NB4 (cell line): Measurements from ENCODE around the gene SRRT.

Source experiments
- DNase-seq: peaks from one replicate; pipeline ENCODE4 v3.0.0; 2010; ENCODE audit warnings: low read depth
- H3K4me3 ChIP-seq: one replicate; pipeline ENCODE4 v1.5.1; 2011; ENCODE audit warnings: mild to moderate bottlenecking, low read depth, low read length, moderate library complexity
- MYC ChIP-seq: IDR thresholded peaks from 2 replicates; pipeline ENCODE4 v1.6.1; 2011; ENCODE audit warnings: low read depth, low read length
- POLR2A ChIP-seq: IDR thresholded peaks from 2 replicates; pipeline ENCODE4 v1.6.1; 2011; ENCODE audit warnings: mild to moderate bottlenecking; ENCODE audit not compliant: insufficient read length; ENCODE audit errors: extremely low read depth
- TF ChIP-seq, protein P1 (sequence below): IDR thresholded peaks from 2 replicates; pipeline ENCODE4 v1.6.1; 2011; ENCODE audit warnings: low read depth, low read length
- TF ChIP-seq, protein P2 (sequence below): IDR thresholded peaks from one replicate; pipeline ENCODE4 v1.5.1; 2012; ENCODE audit warnings: low read depth, low read length

The SRRT gene

DNA sequence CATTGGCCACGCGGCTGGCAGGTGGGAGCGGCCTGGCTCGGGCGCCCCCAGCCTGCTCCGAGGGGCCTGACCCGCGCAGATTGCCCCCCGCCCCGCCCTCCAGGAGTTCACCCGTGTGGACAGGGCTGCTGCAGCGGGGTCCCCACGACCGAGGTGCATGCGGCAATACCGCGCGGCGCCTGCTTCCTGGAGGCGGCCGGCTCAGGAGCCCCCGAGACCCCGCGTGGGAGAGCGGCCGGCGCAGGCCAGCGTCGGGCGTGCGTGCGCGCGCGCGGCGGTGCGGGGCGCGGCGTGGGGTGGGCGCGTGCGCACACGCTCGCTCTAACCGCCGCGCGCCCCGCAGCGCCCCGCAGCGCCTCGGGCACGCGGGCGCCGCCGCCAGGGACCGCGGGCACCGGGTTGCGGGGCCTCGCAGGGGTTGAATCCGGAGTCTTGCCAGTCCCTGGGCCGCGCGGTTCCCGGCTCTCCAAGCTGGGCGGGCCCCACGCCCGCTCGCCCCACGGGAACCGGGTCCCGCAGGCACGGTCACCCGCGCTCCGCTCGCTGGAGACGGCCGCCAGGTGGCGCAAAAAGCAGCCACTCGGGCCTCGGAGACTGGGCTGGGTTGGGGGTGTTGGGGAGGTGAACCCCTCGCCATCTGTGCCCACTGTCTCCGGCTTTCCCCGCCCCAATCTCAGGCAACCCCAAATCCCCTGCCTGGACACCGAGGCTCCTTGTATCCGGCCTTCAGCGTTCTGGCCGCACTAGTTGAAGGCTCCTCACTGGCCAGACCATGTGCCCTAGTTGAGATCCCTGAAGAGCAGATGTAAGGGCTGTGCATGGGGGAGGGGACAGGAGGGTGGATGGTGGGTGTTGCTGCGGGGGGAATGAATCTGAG lies 22.1 kb downstream of the SRRT start:
- H3K4me3 ChIP-seq, result no peak overlapping the region
- TF ChIP-seq, protein P1, sequence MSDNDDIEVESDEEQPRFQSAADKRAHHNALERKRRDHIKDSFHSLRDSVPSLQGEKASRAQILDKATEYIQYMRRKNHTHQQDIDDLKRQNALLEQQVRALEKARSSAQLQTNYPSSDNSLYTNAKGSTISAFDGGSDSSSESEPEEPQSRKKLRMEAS, result peak; percentile 43; the same call in 1 of the 2 replicates
- TF ChIP-seq, protein P2, sequence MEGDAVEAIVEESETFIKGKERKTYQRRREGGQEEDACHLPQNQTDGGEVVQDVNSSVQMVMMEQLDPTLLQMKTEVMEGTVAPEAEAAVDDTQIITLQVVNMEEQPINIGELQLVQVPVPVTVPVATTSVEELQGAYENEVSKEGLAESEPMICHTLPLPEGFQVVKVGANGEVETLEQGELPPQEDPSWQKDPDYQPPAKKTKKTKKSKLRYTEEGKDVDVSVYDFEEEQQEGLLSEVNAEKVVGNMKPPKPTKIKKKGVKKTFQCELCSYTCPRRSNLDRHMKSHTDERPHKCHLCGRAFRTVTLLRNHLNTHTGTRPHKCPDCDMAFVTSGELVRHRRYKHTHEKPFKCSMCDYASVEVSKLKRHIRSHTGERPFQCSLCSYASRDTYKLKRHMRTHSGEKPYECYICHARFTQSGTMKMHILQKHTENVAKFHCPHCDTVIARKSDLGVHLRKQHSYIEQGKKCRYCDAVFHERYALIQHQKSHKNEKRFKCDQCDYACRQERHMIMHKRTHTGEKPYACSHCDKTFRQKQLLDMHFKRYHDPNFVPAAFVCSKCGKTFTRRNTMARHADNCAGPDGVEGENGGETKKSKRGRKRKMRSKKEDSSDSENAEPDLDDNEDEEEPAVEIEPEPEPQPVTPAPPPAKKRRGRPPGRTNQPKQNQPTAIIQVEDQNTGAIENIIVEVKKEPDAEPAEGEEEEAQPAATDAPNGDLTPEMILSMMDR, result peak; percentile 83
- TF ChIP-seq MYC, result no peak
- no peak for TF ChIP-seq POLR2A
- DNase-seq, result peak; percentile 48

DNA sequence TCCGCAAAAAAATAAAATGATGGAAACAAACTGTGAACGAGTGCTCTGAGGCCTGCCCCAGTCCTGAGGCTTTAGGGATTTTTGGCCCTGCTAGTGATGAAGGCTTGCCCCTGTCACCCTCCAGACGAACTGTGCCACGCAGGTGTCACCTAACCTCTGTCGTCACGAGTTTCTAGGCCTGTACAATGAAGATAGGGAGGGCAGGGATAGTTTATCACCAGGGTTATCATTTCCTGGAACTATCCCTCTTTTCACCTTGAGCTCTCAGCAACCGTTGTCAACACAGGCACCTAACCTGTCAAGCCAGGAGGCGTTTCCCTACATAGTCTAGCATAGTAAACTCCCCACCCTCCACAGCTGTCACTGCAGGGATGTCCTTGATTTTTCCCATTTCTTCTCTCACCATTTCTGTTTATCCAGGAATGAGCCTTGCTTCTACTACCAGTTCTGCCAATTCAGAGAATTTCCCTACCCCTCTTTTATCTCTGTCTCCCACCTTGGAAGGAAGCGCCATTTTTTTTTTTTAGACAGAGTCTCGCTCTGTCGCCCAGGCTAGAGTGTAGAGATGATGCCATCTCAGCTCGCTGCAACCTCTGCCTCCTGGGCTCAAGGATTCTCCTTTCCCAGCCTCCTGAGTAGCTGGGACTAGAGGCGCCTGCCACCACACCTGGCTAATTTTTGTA lies 23.0 kb downstream of the SRRT start:
- no peak for DNase-seq
- TF ChIP-seq, protein P2, result no peak
- no peak for TF ChIP-seq MYC
- TF ChIP-seq, protein P1, result no peak
- TF ChIP-seq POLR2A, result no peak
- no peak overlapping the region for H3K4me3 ChIP-seq

- DNase-seq, result no peak
- H3K4me3 ChIP-seq, result no peak overlapping the region
- TF ChIP-seq, protein P1, result no peak
- TF ChIP-seq POLR2A, result no peak
Measured at GRCh38 chr7:100899432-100899831, 24.5 kb downstream of the SRRT start.

- TF ChIP-seq POLR2A, result no peak
- TF ChIP-seq, protein P2, result no peak
- TF ChIP-seq, protein P1, result no peak
- TF ChIP-seq MYC, result no peak
- H3K4me3 ChIP-seq, result no peak overlapping the region
- DNase-seq, result no peak
Measured at GRCh38 chr7:100900978-100901377, 26.1 kb downstream of the SRRT start.

- no peak for DNase-seq
- no peak overlapping the region for H3K4me3 ChIP-seq
- TF ChIP-seq, protein P1, result no peak
- no peak for TF ChIP-seq POLR2A
- TF ChIP-seq, protein P2, result no peak
- TF ChIP-seq MYC, result no peak
Measured at GRCh38 chr7:100901921-100902332, 27.0 kb downstream of the SRRT start.

DNA sequence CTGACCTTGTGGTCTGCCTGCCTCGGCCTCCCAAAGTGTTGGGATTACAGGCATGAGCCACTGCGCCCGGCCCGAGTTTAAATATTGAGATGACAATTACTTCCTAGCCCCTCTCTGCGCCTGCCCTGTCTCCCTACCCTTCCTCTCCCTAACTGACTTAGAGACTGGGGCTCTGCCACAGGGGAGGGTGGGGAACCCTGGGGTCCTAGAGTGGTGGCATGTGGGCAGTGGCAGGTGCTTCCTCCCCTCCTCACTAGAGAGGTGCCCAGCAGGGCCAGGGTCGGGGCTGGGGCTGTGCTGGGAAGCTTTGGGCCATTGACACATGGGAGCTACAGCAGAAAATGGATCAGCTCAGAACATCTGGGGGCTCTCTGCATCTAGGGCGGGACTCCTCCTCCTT lies 27.7 kb downstream of the SRRT start:
- H3K4me3 ChIP-seq, result no peak overlapping the region
- DNase-seq, result no peak
- TF ChIP-seq MYC (no peak), POLR2A (no peak)
- TF ChIP-seq, protein P2, result no peak
- TF ChIP-seq, protein P1, result no peak
